H1 (cell line): Measurements from ENCODE around the gene DYNC1I1. TPM values are rescaled to one million over a fixed set of nuclear protein-coding genes. Genes with fewer than 3 reads are reported as not detected.

Experiments used
- CTCF ChIA-PET: fragments of 300-600 bp; sonication (Branson Sonifier 250); formaldehyde crosslinking; loops from one replicate; lab custom pipeline; 2021; ENCODE audit not compliant: partially characterized antibody; lab: Charles Lee
- POLR2A ChIA-PET: fragments of 300-600 bp; sonication (Branson Sonifier 250); formaldehyde crosslinking; loops from one replicate; lab custom pipeline; 2021; ENCODE audit warnings: inconsistent platforms; ENCODE audit not compliant: partially characterized antibody; lab: Charles Lee
- DNase-seq, 2 experiments: peaks; one replicate each; pipeline versions ENCODE4 v3.0.0 to v3.0.0-alpha.2; 2010 to 2022; ENCODE audit warnings: low spot score in 2 of 2, low read depth in 1 of 2, mixed read lengths in 1 of 2
- FAIRE-seq: peaks from 2 replicates; lab custom pipeline; 2011; peaks lifted over from hg19 to GRCh38; lab: Jason Lieb, UNC
- H2AFZ ChIP-seq: 2 replicates; pipeline ENCODE4 v1.8.1; 2012; ENCODE audit warnings: low read length, inconsistent platforms
- H2AK5ac ChIP-seq: 2 replicates; pipeline ENCODE4 v1.6.1; 2013; ENCODE audit warnings: low read depth, low read length
- H2BK120ac ChIP-seq: replicated peaks from 2 replicates; pipeline ENCODE3; 2013; ENCODE audit warnings: low read depth, low read length, inconsistent platforms
- H2BK12ac ChIP-seq: 2 replicates; pipeline ENCODE4 v1.6.1; 2013; ENCODE audit warnings: low read depth, low read length
- H2BK15ac ChIP-seq: 2 replicates; pipeline ENCODE4 v1.6.1; 2013; ENCODE audit warnings: low read length
- H2BK20ac ChIP-seq: 2 replicates; pipeline ENCODE4 v1.6.1; 2013; ENCODE audit warnings: low read length
- H2BK5ac ChIP-seq: 2 replicates; pipeline ENCODE4 v1.6.1; 2013; ENCODE audit warnings: low read depth, low read length
- H3K14ac ChIP-seq: 2 replicates; pipeline ENCODE4 v1.6.1; 2013; ENCODE audit warnings: inconsistent platforms; ENCODE audit not compliant: insufficient read length
- H3K18ac ChIP-seq: 2 replicates; pipeline ENCODE4 v1.6.1; 2013; ENCODE audit warnings: low read length; ENCODE audit errors: extremely low read depth
- H3K23ac ChIP-seq: 2 replicates; pipeline ENCODE4 v1.6.1; 2013; ENCODE audit warnings: inconsistent platforms; ENCODE audit not compliant: insufficient read length
- H3K23me2 ChIP-seq: 2 replicates; pipeline ENCODE4 v1.6.1; 2013; ENCODE audit warnings: low read depth, low read length
- H3K27ac ChIP-seq: 2 replicates; pipeline ENCODE4 v1.6.1; 2011; ENCODE audit warnings: low read depth, low read length, inconsistent platforms
- H3K27me3 ChIP-seq, 4 experiments: replicated peaks in 1 of 4; 1 replicate in 1 of 4; 2 replicates in 3 of 4; pipeline versions ENCODE4 v1.6.1 to v1.8.1; 2011 to 2013; ENCODE audit warnings: low read length in 3 of 4, mild to moderate bottlenecking in 3 of 4, inconsistent platforms in 2 of 4, mixed read lengths in 2 of 4, moderate library complexity in 1 of 4; ENCODE audit not compliant: control insufficient read depth in 3 of 4, insufficient read depth in 3 of 4; ENCODE audit errors: extremely low read depth in 1 of 4
- H3K36me3 ChIP-seq, 4 experiments: 2 replicates each; pipeline versions ENCODE4 v1.6.1 to v1.8.1; 2011 to 2013; ENCODE audit warnings: mild to moderate bottlenecking in 4 of 4, low read length in 3 of 4, moderate library complexity in 2 of 4, control low read depth in 1 of 4, inconsistent platforms in 1 of 4; ENCODE audit not compliant: insufficient read depth in 4 of 4, control insufficient read depth in 2 of 4
- H3K4ac ChIP-seq: replicated peaks from 2 replicates; pipeline ENCODE3; 2013; ENCODE audit warnings: low read length, low read depth, mixed read lengths, inconsistent platforms; ENCODE audit not compliant: insufficient read length
- H3K4me1 ChIP-seq, 4 experiments: replicated peaks in 1 of 4; 1 replicate in 1 of 4; 2 replicates in 3 of 4; pipeline versions ENCODE4 v1.6.1 to v1.8.1; 2011 to 2013; ENCODE audit warnings: low read length in 3 of 4, inconsistent platforms in 2 of 4, mixed read lengths in 1 of 4; ENCODE audit not compliant: insufficient read depth in 4 of 4, control insufficient read depth in 3 of 4
- H3K4me2 ChIP-seq, 2 experiments: 2 replicates each; pipeline versions ENCODE4 v1.6.1 to v1.8.1; 2011 to 2013; ENCODE audit warnings: low read depth in 2 of 2, low read length in 2 of 2, control low read depth in 1 of 2, inconsistent platforms in 1 of 2, mild to moderate bottlenecking in 1 of 2; ENCODE audit not compliant: insufficient read depth in 1 of 2
- H3K4me3 ChIP-seq, 4 experiments: fragments of 200-600, 300-600 bp in 1 of 4; sonication (generic), shearing (Covaris generic), sonication (Bioruptor Twin) in 1 of 4; 2 replicates each; pipeline versions ENCODE4 v1.5.1 to v1.8.1; 2011 to 2016; ENCODE audit warnings: low read length in 4 of 4, low read depth in 3 of 4, control low read depth in 2 of 4, inconsistent platforms in 2 of 4, mild to moderate bottlenecking in 2 of 4, mixed read lengths in 1 of 4, moderate library complexity in 1 of 4; ENCODE audit not compliant: insufficient read depth in 2 of 4; ENCODE audit errors: extremely low read depth in 1 of 4
- H3K56ac ChIP-seq: replicated peaks from 2 replicates; pipeline ENCODE3; 2013; ENCODE audit warnings: low read depth, mild to moderate bottlenecking, mixed read lengths, low read length, inconsistent platforms; ENCODE audit not compliant: insufficient read length
- H3K79me1 ChIP-seq: 2 replicates; pipeline ENCODE4 v1.6.1; 2013; ENCODE audit warnings: low read depth, low read length, control low read depth
- H3K79me2 ChIP-seq, 2 experiments: 2 replicates each; pipeline versions ENCODE4 v1.6.1 to v1.8.1; 2012 to 2013; ENCODE audit warnings: low read length in 2 of 2, mild to moderate bottlenecking in 2 of 2, inconsistent platforms in 1 of 2; ENCODE audit not compliant: insufficient read depth in 2 of 2, control insufficient read depth in 1 of 2
- H3K9ac ChIP-seq, 4 experiments: replicated peaks in 1 of 4; 1 replicate in 1 of 4; 2 replicates in 3 of 4; pipeline versions ENCODE4 v1.6.1 to v1.8.1; 2011 to 2013; ENCODE audit warnings: low read depth in 3 of 4, low read length in 3 of 4, control low read depth in 2 of 4, mild to moderate bottlenecking in 2 of 4, moderate library complexity in 2 of 4, inconsistent platforms in 1 of 4; ENCODE audit errors: extremely low read depth in 1 of 4
- H3K9me3 ChIP-seq, 2 experiments: 2 replicates each; pipeline versions ENCODE4 v1.6.1 to v1.8.1; 2012 to 2013; ENCODE audit warnings: mild to moderate bottlenecking in 2 of 2, moderate library complexity in 2 of 2, control low read depth in 1 of 2, inconsistent platforms in 1 of 2, low read depth in 1 of 2, low read length in 1 of 2, mixed read lengths in 1 of 2; ENCODE audit not compliant: insufficient read depth in 2 of 2
- H4K20me1 ChIP-seq, 2 experiments: replicated peaks in 1 of 2; 2 replicates each; pipeline versions ENCODE3 to v1.8.1; 2011 to 2013; ENCODE audit warnings: inconsistent platforms in 2 of 2, low read length in 2 of 2, mild to moderate bottlenecking in 1 of 2; ENCODE audit not compliant: insufficient read depth in 2 of 2, control insufficient read depth in 1 of 2
- H4K5ac ChIP-seq: 2 replicates; pipeline ENCODE4 v1.6.1; 2013; ENCODE audit warnings: low read length, low read depth, mixed read lengths, inconsistent platforms; ENCODE audit not compliant: insufficient read length
- H4K8ac ChIP-seq: 2 replicates; pipeline ENCODE4 v1.8.0; 2013; ENCODE audit warnings: mild to moderate bottlenecking, moderate library complexity, low read length, inconsistent platforms; ENCODE audit not compliant: insufficient read depth; ENCODE audit errors: extremely low read depth
- H4K91ac ChIP-seq: replicated peaks from 2 replicates; pipeline ENCODE3; 2013; ENCODE audit warnings: low read length, mixed read lengths, inconsistent platforms; ENCODE audit not compliant: insufficient read length
- EGR1 ChIP-seq: IDR thresholded peaks from 2 replicates; pipeline ENCODE4 v1.6.1; 2011; ENCODE audit warnings: low read depth, low read length, borderline replicate concordance
- HDAC6 ChIP-seq: IDR thresholded peaks from one replicate; pipeline ENCODE4 v1.7.1; 2012; ENCODE audit warnings: low read depth, mild to moderate bottlenecking, inconsistent platforms, low read length, moderate library complexity
- POLR2A ChIP-seq, 2 experiments: IDR thresholded peaks; 1 replicate in 1 of 2; 2 replicates in 1 of 2; pipeline ENCODE4 v1.6.1; 2011; ENCODE audit warnings: low read depth in 2 of 2, low read length in 2 of 2, mild to moderate bottlenecking in 2 of 2; ENCODE audit errors: control extremely low read depth in 1 of 2
- SP2 ChIP-seq: IDR thresholded peaks from 2 replicates; pipeline ENCODE4 v1.6.1; 2012; ENCODE audit warnings: mild to moderate bottlenecking, low read length, inconsistent platforms
- WGBS, 2 experiments: shearing (Covaris generic) in 1 of 2; methylation state at CpG; one replicate each; pipeline versions ENCODE4 v1.1.6 to v1.1.7; 2013 to 2015; ENCODE audit warnings: low lambda C conversion rate in 2 of 2, mixed read lengths in 2 of 2, inconsistent platforms in 1 of 2, low coverage in 1 of 2, missing lambda C conversion rate in 1 of 2; ENCODE audit not compliant: insufficient replicate concordance in 2 of 2, insufficient coverage in 1 of 2, insufficient read length in 1 of 2; ENCODE audit errors: extremely low coverage in 1 of 2, missing lambda C conversion rate in 1 of 2; 5-methylcytosine and 5-hydroxymethylcytosine counted together
- polyA plus RNA-seq, 7 experiments: library from polyadenylated mRNA; depleted of rRNA in 3 of 7; stranded (reverse) in 5 of 7; unstranded in 2 of 7; fragments of >200 nt in 5 of 7; fragments of 200-250 nt in 2 of 7; gene quantifications; 1 replicate in 5 of 7; 2 replicates in 1 of 7; 4 replicates in 1 of 7; pipeline versions ENCODE4 v1.2.1 to v1.2.3, GENCODE V29; 2011 to 2013; ENCODE audit warnings: missing spikeins in 2 of 7, mixed read lengths in 2 of 7
- total RNA-seq: library from RNA; stranded (reverse); fragmentation: NEBNext Ultra II Directional; extraction: Animal tissue kit (Norgen Biotek cat#: 25700); gene quantifications from 2 replicates; pipeline ENCODE4 v1.2.1, GENCODE V29; 2021

The DYNC1I1 gene
- total and polyA plus RNA-seq, 2 of the 8 experiments (the other 6 are each of a cell fraction or from before 2014, with no cell fraction given) = 0.45 to 0.58 TPM

GRCh38 chr7:95917634-95918033 lies 145.3 kb downstream of the DYNC1I1 start:
- CTCF ChIA-PET = interaction anchor here (0.7 to 4.1 kb wide), 20 partner anchors 9 to 1920 kb away, joined by 3 to 38 read pairs (median 3); no protein-coding TSS in a partner anchor
- no peak for FAIRE-seq
- Histone ChIP-seq H3K27ac (no peak overlapping the region), H3K14ac (no peak overlapping the region), H2BK20ac (no peak overlapping the region), H3K4ac (no peak overlapping the region), H3K23me2 (no peaks in the 10 kb centered on the region), H2AK5ac (no peak overlapping the region), H4K91ac (no peak overlapping the region), H4K5ac (no peak overlapping the region), H3K56ac (no peak overlapping the region), H3K9me3 (no peaks in the 10 kb centered on the region), H2AFZ (no peak overlapping the region), H3K27me3 (no peaks in the 10 kb centered on the region), H3K79me2 (no peaks in the 10 kb centered on the region), H2BK15ac (no peak overlapping the region), H3K4me3 (no peak overlapping the region), H3K9ac (no peak overlapping the region), H4K20me1 (no peaks in the 10 kb centered on the region), H2BK120ac (no peak overlapping the region), H3K36me3 (no peaks in the 10 kb centered on the region), H4K8ac (no peak overlapping the region), H3K79me1 (no peaks in the 10 kb centered on the region), H2BK5ac (no peak overlapping the region), H2BK12ac (no peak overlapping the region), H3K4me1 (no peaks in the 10 kb centered on the region), H3K4me2 (no peak overlapping the region), H3K18ac (no peak overlapping the region), H3K23ac (no peak overlapping the region)
- no peak for DNase-seq
- POLR2A ChIA-PET = no interaction called here
- 76% methylated on average over 8 of the region's 8 CpGs; no CpG with 5 or more reads in 1 of the 2 experiments for WGBS, 2 experiments
- TF ChIP-seq EGR1 (no peak), POLR2A (IDR thresholded peaks at IDR 0.05; ENCODE audit: control extremely low read depth in 1 of 2, low read depth in 2 of 2, low read length in 2 of 2) (no peak), HDAC6 (no peak), SP2 (no peak)
- TF ChIP-seq, all 59 proteins: peak for 0
